HFFc6 (cell line): ENCODE measurements around the gene CERS1. TPM values are rescaled to one million over a fixed set of nuclear protein-coding genes. Genes with fewer than 3 reads are reported as not detected.
"Not testable (repeated sequence)": the region's sequence is repeated elsewhere in the genome, so short reads cannot be mapped to it uniquely, and the experiment has no call there.

ENCODE experiments used
- DNase-seq: peaks from one replicate; pipeline ENCODE4 v3.0.0-alpha.2; 2018
- H3K27ac Mint-ChIP-seq: 2 replicates; pipeline ENCODE4 v1.8.0; 2020; ENCODE audit warnings: mild to moderate bottlenecking, mixed read lengths
- H3K27me3 Mint-ChIP-seq: 2 replicates; pipeline ENCODE4 v1.8.0; 2021; ENCODE audit warnings: mild to moderate bottlenecking, moderate library complexity, mixed read lengths; ENCODE audit not compliant: insufficient read depth
- H3K36me3 Mint-ChIP-seq: 2 replicates; pipeline ENCODE4 v1.8.0; 2021; ENCODE audit warnings: low read depth, mixed read lengths
- H3K4me1 Mint-ChIP-seq: 2 replicates; pipeline ENCODE4 v1.8.0; 2020; ENCODE audit warnings: low read depth, mixed read lengths
- H3K4me3 Mint-ChIP-seq: 2 replicates; pipeline ENCODE4 v1.8.0; 2020; ENCODE audit warnings: mild to moderate bottlenecking, moderate library complexity, mixed read lengths
- H3K9me3 Mint-ChIP-seq: 2 replicates; pipeline ENCODE4 v1.8.0; 2020; ENCODE audit warnings: mild to moderate bottlenecking, mixed read lengths
- total RNA-seq, 6 experiments: library from RNA; stranded (reverse); fragmentation: NEBNext Ultra II Directional; extraction: Animal tissue kit (Norgen Biotek cat#: 25700); gene quantifications; 2 replicates in 1 of 6; 3 replicates in 5 of 6; pipeline ENCODE4 v1.2.3, GENCODE V29; 2021
- TF ChIP-seq, protein P1 (sequence below): fragments of 200-600 bp; sonication (generic); IDR thresholded peaks from 2 replicates; pipeline ENCODE4 v1.5.0; 2021; ENCODE audit warnings: antibody characterized with exemption, mild to moderate bottlenecking

Gene CERS1
- total RNA-seq, 6 experiments from 2014 or later, result 0.96 to 2.1 (median 1.3) TPM

DNA sequence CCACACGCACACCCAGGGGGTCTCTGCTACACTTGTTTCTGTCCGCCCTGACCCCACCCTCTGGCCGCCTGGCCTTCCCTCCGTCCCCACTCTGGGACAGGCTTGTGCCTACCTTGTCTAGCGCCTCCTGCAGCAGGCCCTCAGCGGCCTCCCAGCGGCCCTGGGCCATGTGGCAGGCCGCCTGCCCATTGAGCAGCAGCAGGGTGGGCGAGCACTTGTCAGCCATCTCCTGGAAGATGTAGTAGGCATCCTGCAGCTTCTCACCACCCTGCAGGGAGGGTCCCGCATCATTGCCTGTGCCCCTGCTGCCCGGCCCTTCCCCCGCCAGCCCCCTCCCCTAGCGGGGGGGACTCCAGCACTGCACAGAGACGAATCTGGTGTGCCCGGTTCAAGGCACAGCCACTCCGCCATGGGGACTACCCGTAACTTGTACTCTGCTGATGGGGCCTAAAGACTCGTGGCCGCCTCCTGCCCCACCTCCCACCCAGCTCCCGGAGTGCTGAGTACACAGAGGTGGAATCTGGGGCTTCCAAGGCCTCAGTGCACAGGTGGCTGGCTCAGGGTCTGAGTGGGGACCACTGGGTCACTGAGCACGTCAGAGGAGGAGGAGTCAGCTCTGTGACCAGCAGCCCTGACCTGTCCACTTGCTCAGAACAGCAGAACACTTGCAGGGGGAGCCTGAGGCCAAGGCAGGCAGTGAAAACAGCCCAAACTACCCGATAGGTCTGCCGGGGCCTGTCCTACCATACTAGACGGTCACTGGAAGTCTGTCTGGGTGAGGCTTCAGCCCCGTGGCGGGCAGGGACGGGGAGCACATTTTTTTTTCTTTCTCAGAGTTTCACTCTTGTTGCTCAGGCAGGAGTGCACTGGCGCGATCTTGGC, 7.4 kb upstream of the CERS1 start:
- peaks cover 1% of the 10 kb centered on the region for H3K27me3 Mint-ChIP-seq
- TF ChIP-seq, protein P1, sequence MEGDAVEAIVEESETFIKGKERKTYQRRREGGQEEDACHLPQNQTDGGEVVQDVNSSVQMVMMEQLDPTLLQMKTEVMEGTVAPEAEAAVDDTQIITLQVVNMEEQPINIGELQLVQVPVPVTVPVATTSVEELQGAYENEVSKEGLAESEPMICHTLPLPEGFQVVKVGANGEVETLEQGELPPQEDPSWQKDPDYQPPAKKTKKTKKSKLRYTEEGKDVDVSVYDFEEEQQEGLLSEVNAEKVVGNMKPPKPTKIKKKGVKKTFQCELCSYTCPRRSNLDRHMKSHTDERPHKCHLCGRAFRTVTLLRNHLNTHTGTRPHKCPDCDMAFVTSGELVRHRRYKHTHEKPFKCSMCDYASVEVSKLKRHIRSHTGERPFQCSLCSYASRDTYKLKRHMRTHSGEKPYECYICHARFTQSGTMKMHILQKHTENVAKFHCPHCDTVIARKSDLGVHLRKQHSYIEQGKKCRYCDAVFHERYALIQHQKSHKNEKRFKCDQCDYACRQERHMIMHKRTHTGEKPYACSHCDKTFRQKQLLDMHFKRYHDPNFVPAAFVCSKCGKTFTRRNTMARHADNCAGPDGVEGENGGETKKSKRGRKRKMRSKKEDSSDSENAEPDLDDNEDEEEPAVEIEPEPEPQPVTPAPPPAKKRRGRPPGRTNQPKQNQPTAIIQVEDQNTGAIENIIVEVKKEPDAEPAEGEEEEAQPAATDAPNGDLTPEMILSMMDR, result no peak
- no peaks in the 10 kb centered on the region; the same call in 1 of the 2 replicates for H3K36me3 Mint-ChIP-seq
- no peaks in the 10 kb centered on the region for H3K4me1 Mint-ChIP-seq
- H3K4me3 Mint-ChIP-seq, result no peak overlapping the region
- H3K9me3 Mint-ChIP-seq, result no peaks in the 10 kb centered on the region
- no peak overlapping the region for H3K27ac Mint-ChIP-seq
- DNase-seq, result no peak

DNA sequence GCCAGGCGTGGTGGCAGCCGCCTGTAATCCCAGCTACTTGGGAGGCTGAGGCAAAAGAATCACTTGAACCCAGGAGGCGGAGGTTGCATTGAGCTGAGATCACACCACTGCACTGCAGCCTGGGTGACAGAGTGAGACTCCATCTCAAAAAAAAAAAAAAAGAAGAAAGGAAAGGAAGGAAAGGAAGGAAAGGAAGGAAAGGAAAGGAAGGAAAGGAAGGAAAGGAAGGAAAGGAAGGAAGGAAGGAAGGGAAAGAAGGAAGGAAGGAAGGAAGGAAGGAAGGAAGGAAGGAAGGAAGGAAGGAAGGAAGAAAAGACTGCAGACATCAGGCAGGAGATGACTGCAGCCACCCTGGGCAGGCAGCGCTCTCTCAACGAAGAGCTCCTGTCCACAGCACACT, 6.6 kb upstream of the CERS1 start:
- not testable (repeated sequence) for H3K27ac Mint-ChIP-seq, H3K4me3 Mint-ChIP-seq, H3K36me3 Mint-ChIP-seq, H3K27me3 Mint-ChIP-seq, H3K4me1 Mint-ChIP-seq, H3K9me3 Mint-ChIP-seq, DNase-seq

DNA sequence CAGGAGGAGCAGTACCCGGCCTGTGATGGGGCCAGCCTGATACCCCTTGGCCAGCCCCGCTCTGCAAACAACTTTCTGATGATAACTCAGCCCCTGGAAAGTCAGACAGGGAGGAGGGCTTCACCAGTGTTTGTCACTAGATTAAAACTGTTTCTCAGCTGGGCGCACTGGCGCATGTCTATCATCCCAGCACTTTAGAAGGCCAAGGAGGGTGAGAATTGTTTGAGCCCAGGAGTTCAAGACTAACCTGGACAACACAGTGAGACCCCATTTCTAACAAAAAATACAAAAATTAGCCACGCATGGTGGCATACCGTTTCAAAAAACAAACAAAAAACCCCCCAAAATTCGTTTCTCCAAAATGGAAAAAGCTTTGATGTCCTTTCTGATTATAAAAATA, 5.5 kb upstream of the CERS1 start:
- no peaks in the 10 kb centered on the region for H3K4me1 Mint-ChIP-seq
- H3K27ac Mint-ChIP-seq, result no peak overlapping the region
- TF ChIP-seq, protein P1, result no peak
- no peaks in the 10 kb centered on the region; the same call in 1 of the 2 replicates for H3K36me3 Mint-ChIP-seq
- H3K9me3 Mint-ChIP-seq, result no peaks in the 10 kb centered on the region
- H3K27me3 Mint-ChIP-seq, result peaks cover 10% of the 10 kb centered on the region
- DNase-seq, result no peak
- no peak overlapping the region for H3K4me3 Mint-ChIP-seq

DNA sequence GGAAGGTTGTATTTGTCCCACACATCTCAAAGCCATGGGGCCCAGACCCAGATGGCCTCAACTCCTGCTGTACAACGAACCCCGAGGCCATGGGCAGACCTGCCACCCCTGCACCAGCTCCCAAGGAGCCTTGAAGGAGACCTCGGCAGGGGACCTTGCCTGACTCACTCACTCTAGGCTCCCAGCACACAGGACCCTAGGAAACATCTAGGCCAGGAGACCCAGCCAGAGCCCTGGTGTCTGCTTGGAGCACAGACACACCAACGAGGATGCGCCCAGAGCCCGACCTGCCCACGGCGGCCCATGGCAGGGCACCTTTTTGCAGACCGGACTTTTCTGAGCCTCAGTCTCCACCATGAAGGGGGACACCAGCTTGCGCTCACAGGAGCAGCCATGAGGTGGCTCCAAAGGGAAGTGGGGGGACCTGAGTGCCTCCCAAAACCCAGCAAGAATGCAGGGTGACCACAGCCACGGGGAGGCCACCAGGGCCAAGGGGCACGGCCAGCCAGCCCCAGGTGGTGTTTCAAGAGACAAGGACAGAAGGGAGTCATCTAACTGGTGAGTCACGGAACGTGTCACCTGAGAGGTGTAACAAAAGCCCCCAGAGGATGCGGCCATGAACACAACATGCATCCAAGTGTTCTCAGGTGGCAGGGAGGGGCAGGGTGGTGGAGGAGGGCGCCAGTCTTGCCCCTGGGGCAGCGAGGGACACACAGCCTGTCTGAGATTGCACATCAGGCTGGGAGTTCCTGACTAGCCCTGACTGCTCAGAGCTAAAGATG, 4.9 kb upstream of the CERS1 start:
- Mint-ChIP-seq H3K9me3 (no peaks in the 10 kb centered on the region), H3K27me3 (peaks cover 11% of the 10 kb centered on the region), H3K27ac (no peak overlapping the region), H3K4me1 (no peaks in the 10 kb centered on the region), H3K36me3 (no peaks in the 10 kb centered on the region; the same call in 1 of the 2 replicates), H3K4me3 (no peak overlapping the region)
- no peak for DNase-seq
- TF ChIP-seq, protein P1, result no peak

DNA sequence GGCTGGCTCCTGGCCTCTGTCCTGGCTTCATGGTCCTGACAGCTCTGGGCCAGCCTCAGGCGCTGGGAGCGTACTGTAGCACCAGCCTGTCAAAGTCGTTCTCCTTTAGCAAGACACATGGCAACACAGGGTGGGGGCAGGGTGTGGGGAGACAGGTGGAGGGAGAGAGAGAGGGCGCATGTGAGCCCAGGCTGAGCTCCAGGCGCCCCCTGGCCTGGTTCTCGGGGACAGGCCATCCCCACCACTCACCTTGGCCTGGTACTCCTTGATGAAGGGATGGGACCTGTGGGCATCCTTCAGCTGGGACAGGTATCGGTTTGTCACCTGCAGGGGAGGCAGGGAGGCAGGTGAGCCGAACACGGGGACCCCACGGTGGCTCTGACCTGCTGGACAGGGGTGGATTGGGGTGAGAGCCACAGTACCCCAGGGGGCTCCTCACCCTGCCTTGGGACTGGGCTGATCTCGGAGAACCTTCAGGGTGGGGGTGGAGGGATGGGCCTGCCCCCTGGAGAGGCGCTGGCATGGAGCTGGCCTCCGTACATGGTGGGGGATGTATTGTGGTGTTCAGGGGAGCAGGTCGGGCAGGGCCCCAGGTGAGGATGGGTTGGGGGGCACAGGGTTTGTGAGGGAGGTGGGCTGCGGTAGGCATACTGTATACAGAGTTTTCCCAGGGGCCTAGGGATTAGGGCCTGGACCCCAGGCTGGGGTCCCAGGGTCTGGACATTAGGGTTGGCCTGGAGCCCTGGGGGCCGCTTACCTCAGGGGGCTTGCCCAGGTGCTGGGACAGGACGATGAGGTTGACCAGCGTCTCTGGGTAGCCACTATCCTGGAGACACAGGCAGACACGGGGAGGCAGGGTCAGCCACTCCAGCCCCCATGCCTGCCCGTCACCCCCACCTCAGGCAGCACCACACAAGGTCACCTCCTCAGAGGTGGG, 3.9 kb upstream of the CERS1 start:
- TF ChIP-seq, protein P1, result no peak
- no peaks in the 10 kb centered on the region for H3K4me1 Mint-ChIP-seq
- no peaks in the 10 kb centered on the region for H3K9me3 Mint-ChIP-seq
- H3K36me3 Mint-ChIP-seq, result no peaks in the 10 kb centered on the region; the same call in 1 of the 2 replicates
- H3K27ac Mint-ChIP-seq, result no peak overlapping the region
- peaks cover 11% of the 10 kb centered on the region for H3K27me3 Mint-ChIP-seq
- no peak for DNase-seq
- no peak overlapping the region for H3K4me3 Mint-ChIP-seq
